ENCODE results near the gene TMX1.

The TMX1 gene

GRCh38 chr14:51276605-51277004, 36.6 kb downstream of the TMX1 start:
- no peak for DNase-seq (ENCODE audit: extremely low read depth, low read depth)
- TF ChIP-seq CTCF (IDR thresholded peaks at IDR 0.05; ENCODE audit: low read depth, low read length, missing control alignments): no peak
- no peak overlapping the region for H3K4me3 ChIP-seq (replicated peaks; ENCODE audit: low read depth, low read length)

DNA sequence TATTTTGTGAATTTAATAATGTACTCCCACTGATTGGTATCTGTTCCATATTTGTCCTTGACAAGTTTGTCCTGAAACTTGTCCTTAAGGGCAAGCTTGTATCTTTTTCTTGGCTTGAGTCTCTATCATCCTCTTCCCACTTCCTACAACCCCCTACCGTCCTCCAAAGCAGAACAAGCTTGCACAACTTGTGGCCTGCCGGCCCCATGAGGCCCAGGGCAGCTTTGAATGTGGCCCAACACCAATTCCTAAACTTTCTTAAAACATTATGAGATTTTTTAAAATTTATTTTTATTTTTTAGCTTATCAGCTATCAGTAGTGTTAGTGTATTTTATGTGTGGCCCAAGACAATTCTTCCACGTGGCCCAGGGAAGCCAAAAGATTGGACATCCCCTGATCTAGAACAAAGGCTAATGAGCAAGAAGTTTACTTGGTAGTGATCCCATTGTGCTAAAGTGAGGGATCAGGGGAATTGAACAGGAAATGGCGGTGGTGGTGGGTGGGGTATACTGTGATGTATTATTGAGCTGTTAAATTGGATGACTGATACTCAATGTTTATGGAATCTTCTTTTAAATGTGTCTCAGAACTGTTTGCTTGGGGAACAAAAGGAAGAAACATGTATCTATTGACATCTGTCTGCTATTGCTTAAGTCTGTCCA, 37.8 kb downstream of the TMX1 start:
- no peak for TF ChIP-seq CTCF (IDR thresholded peaks at IDR 0.05; ENCODE audit: low read depth, low read length, missing control alignments)
- H3K4me3 ChIP-seq (replicated peaks; ENCODE audit: low read depth, low read length): no peak overlapping the region
- DNase-seq (ENCODE audit: extremely low read depth, low read depth): no peak

- no peak for DNase-seq (ENCODE audit: extremely low read depth, low read depth)
Measured at GRCh38 chr14:51282517-51282916, 42.5 kb downstream of the TMX1 start.

DNA sequence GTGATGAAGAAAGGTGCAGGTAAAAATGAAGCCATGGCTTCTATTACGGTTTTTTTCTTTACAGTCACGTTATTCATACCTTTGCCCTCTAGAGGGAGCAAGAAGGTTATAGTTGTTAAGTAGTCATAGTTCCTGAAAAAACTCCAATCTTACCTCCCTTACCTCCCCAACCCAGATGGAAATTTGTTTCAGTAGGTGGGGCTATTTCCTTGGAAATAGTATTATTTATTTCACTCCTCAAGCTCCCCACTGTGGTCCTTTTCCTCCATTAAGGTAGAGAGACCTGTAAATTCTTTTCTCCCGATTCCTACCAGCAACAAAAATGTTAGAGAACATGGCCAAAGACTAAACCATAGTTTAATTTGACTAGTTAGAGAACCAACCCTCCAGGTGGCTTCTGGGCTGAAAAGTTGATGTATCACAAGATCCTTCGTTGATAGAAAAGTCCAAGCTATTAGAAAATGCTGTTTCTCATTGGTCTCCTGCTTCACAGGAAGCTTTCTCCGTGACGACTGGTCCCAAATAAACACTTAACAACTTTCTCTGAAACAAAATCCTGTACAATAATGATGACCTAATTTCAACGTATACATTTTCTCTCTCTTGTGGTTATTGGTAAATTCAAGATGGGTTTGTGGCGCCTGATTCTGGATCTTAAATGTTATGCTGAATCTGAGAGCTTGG, 43.5 kb downstream of the TMX1 start:
- peak; percentile 87 for DNase-seq (ENCODE audit: extremely low read depth, low read depth)
- peak; percentile 60 for TF ChIP-seq CTCF (IDR thresholded peaks at IDR 0.05; ENCODE audit: low read depth, low read length, missing control alignments)
- no peak overlapping the region for H3K4me3 ChIP-seq (replicated peaks; ENCODE audit: low read depth, low read length)

More at GRCh38 chr14:51282517-51282916, 42.5 kb downstream of the TMX1 start:
- TF ChIP-seq CTCF (IDR thresholded peaks at IDR 0.05; ENCODE audit: low read depth, low read length, missing control alignments): no peak
- no peak overlapping the region for H3K4me3 ChIP-seq (replicated peaks; ENCODE audit: low read depth, low read length)

DNA sequence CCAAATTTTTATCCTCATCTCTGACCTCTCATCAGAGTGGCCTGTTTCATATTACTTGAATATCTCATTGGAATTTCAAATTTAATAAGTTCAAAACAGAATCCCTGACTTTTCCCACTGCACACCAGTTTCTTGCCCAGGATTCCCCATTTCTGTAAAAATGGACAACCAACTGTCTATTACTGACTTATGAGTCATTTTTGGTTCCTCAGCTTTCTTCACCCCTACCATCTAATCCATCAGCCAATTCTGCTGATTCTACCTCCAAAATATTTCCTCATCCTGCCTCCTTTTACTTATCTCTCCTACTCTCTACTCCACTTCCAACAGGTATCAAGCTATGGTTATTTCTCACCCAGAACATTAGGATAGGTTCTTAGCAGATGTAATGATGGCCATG, 44.2 kb downstream of the TMX1 start:
- DNase-seq (ENCODE audit: extremely low read depth, low read depth): no peak
- H3K4me3 ChIP-seq (replicated peaks; ENCODE audit: low read depth, low read length): no peak overlapping the region
- no peak for TF ChIP-seq CTCF (IDR thresholded peaks at IDR 0.05; ENCODE audit: low read depth, low read length, missing control alignments)

DNA sequence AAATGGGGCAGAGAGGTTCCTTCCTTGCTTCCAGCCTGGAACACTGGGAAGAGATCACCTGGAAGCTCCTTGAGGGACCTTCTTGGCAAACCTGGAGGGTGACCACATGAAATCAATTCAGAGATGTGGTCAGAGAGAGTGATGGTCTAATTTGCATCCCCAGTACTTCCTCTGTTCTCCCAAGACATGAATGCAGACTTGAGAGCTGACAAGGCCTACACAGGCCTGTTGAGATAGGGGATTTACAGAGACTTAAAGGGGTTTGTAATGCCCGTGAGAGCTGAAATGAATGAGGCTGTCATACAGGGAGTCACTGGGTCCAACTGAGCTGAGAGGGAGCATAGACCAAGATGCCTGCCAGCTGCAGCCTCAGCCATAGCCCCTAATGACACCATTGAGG, 45.1 kb downstream of the TMX1 start:
- no peak for TF ChIP-seq CTCF (IDR thresholded peaks at IDR 0.05; ENCODE audit: low read depth, low read length, missing control alignments)

More for the DNA sequence above, 45.1 kb downstream of the TMX1 start:
- DNase-seq (ENCODE audit: extremely low read depth, low read depth): no peak
- H3K4me3 ChIP-seq (replicated peaks; ENCODE audit: low read depth, low read length): no peak overlapping the region
